Stomach smooth muscle (tissue), 2 donors: ENCODE results near the gene OPA3.

Source experiments
- H3K27ac ChIP-seq: one replicate; pipeline ENCODE4 v1.7.0; 2013; ENCODE audit warnings: mild to moderate bottlenecking, low read length, inconsistent platforms
- H3K27me3 ChIP-seq, 2 donors: one replicate each; pipeline ENCODE4 v1.7.0; 2013; ENCODE audit warnings: low read length in 2 of 2; ENCODE audit not compliant: insufficient read depth in 2 of 2, control insufficient read depth in 1 of 2
- H3K36me3 ChIP-seq, 2 donors: one replicate each; pipeline ENCODE4 v1.7.0; 2013; ENCODE audit warnings: low read length in 2 of 2; ENCODE audit not compliant: control insufficient read depth in 2 of 2, insufficient read depth in 2 of 2
- H3K4me1 ChIP-seq: one replicate; pipeline ENCODE4 v1.7.0; 2013; ENCODE audit warnings: low read length; ENCODE audit not compliant: control insufficient read depth, insufficient read depth
- H3K4me3 ChIP-seq, 2 donors: one replicate each; pipeline ENCODE4 v1.7.0; 2013; ENCODE audit warnings: low read length in 2 of 2
- H3K9ac ChIP-seq, 2 donors: one replicate each; pipeline ENCODE4 v1.7.0; 2013; ENCODE audit warnings: low read length in 2 of 2, mild to moderate bottlenecking in 1 of 2
- H3K9me3 ChIP-seq, 2 donors: one replicate each; pipeline ENCODE4 v1.7.0; 2013; ENCODE audit warnings: low read length in 2 of 2; ENCODE audit not compliant: control insufficient read depth in 2 of 2
- donor health status: healthy.
- donor health status: Pancreatic carcinoma.

Gene OPA3

GRCh38 chr19:45564131-45564780, 20.3 kb downstream of the OPA3 start:
- Histone ChIP-seq H3K27me3 (no peaks in the 10 kb centered on the region), H3K36me3 (no peaks in the 10 kb centered on the region), H3K9ac (no peak overlapping the region), H3K4me3 (no peak overlapping the region), H3K27ac (no peak overlapping the region), H3K9me3 (no peaks in the 10 kb centered on the region), H3K4me1 (no peaks in the 10 kb centered on the region)

GRCh38 chr19:45560686-45561085, 23.9 kb downstream of the OPA3 start:
- H3K36me3 ChIP-seq: no peaks in the 10 kb centered on the region
- H3K9ac ChIP-seq: no peak overlapping the region
- no peak overlapping the region for H3K27ac ChIP-seq
- H3K9me3 ChIP-seq: no peaks in the 10 kb centered on the region
- H3K4me1 ChIP-seq: no peaks in the 10 kb centered on the region
- no peaks in the 10 kb centered on the region for H3K27me3 ChIP-seq
- no peak overlapping the region for H3K4me3 ChIP-seq

GRCh38 chr19:45560038-45560437, 24.6 kb downstream of the OPA3 start:
- no peak overlapping the region for H3K27ac ChIP-seq
- H3K9ac ChIP-seq: no peak overlapping the region
- H3K9me3 ChIP-seq: no peaks in the 10 kb centered on the region
- no peaks in the 10 kb centered on the region for H3K27me3 ChIP-seq
- no peaks in the 10 kb centered on the region for H3K36me3 ChIP-seq
- H3K4me1 ChIP-seq: no peaks in the 10 kb centered on the region
- no peak overlapping the region for H3K4me3 ChIP-seq

- H3K36me3 ChIP-seq: no peaks in the 10 kb centered on the region
- no peaks in the 10 kb centered on the region for H3K9me3 ChIP-seq
- H3K4me1 ChIP-seq: no peaks in the 10 kb centered on the region
- H3K9ac ChIP-seq: peak overlapping the region in 1 of 2 donors; percentile 20
- H3K4me3 ChIP-seq: no peak overlapping the region
- no peak overlapping the region for H3K27ac ChIP-seq
- no peaks in the 10 kb centered on the region for H3K27me3 ChIP-seq
These were observed 26.2 kb downstream of the OPA3 start for GRCh38 chr19:45558399-45558878.

DNA sequence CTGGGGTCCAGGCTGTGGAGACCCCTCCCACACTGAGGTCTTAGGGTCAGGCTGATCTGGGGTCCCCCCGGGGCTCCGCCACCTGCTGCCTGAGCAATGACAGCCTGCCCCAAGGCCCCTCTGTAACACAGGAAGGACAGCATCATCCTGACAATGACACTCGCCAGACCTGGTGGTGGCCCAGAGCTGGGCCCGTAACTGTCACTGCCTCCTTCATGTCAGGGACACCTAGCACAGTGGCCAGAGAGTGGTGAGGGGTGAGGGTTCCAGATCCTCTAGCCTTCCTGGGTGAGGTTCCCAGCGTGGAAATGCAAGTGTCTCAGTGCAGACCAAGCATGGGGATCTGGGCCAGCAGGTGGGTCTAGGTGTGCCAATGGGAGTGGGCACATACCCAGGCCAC, 27.8 kb downstream of the OPA3 start:
- no peak overlapping the region for H3K4me3 ChIP-seq
- no peaks in the 10 kb centered on the region for H3K27me3 ChIP-seq
- peaks cover 0 to 5% of the 10 kb centered on the region in 2 donors for H3K36me3 ChIP-seq
- no peaks in the 10 kb centered on the region for H3K9me3 ChIP-seq
- H3K27ac ChIP-seq: no peak overlapping the region
- H3K9ac ChIP-seq: no peak overlapping the region
- no peaks in the 10 kb centered on the region for H3K4me1 ChIP-seq

DNA sequence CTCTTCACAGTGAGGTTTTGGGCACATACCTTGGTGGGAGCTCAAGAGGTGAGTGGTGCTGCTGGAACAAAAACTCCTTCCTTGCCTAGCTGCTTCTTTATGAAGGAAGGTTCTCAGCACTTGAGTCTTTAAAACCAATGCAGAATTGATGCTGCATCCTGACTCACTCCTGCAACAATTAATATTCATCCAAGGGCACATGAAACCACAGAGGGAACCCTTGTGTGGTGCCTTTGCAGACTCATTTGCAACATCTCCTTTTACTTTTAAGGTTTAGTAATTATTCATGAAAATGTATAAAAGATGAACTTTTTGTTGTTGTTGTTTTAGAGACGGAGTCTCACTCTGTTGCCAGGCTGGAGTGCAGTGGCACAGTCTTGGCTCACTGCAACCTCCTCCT, 30.1 kb downstream of the OPA3 start:
- H3K27me3 ChIP-seq: no peaks in the 10 kb centered on the region
- no peak overlapping the region for H3K27ac ChIP-seq
- peaks cover 0 to 5% of the 10 kb centered on the region in 2 donors for H3K36me3 ChIP-seq
- H3K4me1 ChIP-seq: no peaks in the 10 kb centered on the region
- H3K9me3 ChIP-seq: no peaks in the 10 kb centered on the region
- H3K4me3 ChIP-seq: no peak overlapping the region
- no peak overlapping the region for H3K9ac ChIP-seq

DNA sequence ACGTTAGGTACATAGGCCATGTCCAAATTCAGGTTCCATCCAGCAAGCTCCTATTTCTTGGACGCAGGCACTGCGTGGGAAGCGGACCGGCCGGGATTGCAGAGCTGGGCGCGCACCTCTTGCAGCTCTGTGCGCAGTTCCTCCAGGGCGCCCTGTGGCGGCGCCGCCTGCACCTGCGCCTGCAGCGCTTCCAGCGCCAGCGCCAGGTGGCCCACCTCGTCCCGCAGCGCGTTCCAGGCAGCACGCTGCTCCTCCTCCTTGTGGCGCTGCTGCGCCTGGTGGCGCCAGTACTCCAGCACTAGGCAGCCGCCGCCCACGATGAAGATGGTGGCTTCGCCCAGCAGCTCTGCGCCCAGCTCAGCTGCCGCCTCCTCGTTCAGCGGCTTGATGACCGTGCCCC, 31.1 kb downstream of the OPA3 start:
- no peak overlapping the region for H3K9ac ChIP-seq
- no peak overlapping the region for H3K27ac ChIP-seq
- H3K9me3 ChIP-seq: no peaks in the 10 kb centered on the region
- H3K27me3 ChIP-seq: no peaks in the 10 kb centered on the region
- H3K36me3 ChIP-seq: peaks cover 0 to 5% of the 10 kb centered on the region in 2 donors
- H3K4me1 ChIP-seq: no peaks in the 10 kb centered on the region
- no peak overlapping the region for H3K4me3 ChIP-seq

DNA sequence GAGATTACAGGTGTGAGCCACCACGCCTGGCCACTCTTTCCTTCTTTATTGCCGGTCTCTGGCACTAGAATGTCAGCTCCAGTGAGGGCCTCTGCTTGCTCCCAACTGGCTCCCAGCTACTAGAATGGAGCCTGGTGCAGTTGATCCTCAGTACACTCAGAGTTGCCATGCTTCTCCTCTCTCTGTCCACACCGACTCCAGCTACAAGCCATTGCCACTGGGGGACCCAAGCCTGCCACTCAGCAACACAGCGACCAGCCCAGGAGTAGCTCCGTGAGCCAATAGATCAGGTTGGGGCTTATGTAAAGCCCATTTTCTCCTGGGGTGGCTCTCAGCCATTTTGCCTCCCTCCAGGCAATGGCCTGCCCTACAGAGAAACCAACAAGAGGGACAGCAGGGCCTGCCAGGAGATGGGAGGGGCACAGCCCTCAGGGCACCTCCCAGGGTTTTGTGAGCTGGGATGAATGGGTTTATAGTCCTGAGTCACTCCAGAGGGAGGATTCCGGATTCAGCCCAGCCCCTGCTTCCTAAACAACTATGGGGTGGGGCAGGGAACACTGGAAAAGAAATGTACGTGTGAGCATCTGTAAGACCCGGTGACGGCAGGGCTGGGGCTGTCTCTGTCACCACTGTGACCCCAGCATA, 36.5 kb downstream of the OPA3 start:
- no peak overlapping the region for H3K4me3 ChIP-seq
- H3K4me1 ChIP-seq: no peaks in the 10 kb centered on the region
- H3K36me3 ChIP-seq: peaks cover 0 to 3% of the 10 kb centered on the region in 2 donors
- H3K27me3 ChIP-seq: no peaks in the 10 kb centered on the region
- H3K9me3 ChIP-seq: no peaks in the 10 kb centered on the region
- H3K9ac ChIP-seq: no peak overlapping the region
- H3K27ac ChIP-seq: no peak overlapping the region

- Histone ChIP-seq H3K27me3 (no peaks in the 10 kb centered on the region), H3K4me1 (no peaks in the 10 kb centered on the region), H3K9me3 (no peaks in the 10 kb centered on the region), H3K9ac (no peak overlapping the region), H3K36me3 (no peaks in the 10 kb centered on the region), H3K27ac (no peak overlapping the region), H3K4me3 (no peak overlapping the region)
These were observed 37.3 kb downstream of the OPA3 start for GRCh38 chr19:45547211-45547770.

DNA sequence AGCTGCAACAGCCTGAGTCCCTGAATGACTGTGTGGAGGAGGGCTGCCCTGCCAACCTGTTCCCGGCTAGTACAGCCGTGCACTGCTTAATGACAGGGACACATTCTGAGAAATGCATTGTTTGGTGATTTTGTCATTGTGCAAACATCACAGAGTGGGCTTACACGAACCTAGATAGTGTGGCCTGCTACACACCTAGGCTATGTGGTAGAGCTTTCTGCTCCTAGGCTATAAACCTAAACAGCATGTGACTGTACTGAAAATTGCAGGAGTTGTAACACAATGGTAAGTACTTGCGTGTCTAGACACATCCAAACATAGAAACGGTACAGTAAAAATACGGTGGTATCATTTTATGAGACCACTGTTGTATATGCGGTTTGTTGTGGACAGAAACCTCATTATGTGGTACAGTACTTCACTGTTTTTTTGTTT, 42.4 kb downstream of the OPA3 start:
- H3K27me3 ChIP-seq: no peaks in the 10 kb centered on the region
- H3K36me3 ChIP-seq: no peaks in the 10 kb centered on the region
- H3K4me1 ChIP-seq: no peaks in the 10 kb centered on the region
- no peak overlapping the region for H3K9ac ChIP-seq
- no peaks in the 10 kb centered on the region for H3K9me3 ChIP-seq
- no peak overlapping the region for H3K27ac ChIP-seq
- no peak overlapping the region for H3K4me3 ChIP-seq

DNA sequence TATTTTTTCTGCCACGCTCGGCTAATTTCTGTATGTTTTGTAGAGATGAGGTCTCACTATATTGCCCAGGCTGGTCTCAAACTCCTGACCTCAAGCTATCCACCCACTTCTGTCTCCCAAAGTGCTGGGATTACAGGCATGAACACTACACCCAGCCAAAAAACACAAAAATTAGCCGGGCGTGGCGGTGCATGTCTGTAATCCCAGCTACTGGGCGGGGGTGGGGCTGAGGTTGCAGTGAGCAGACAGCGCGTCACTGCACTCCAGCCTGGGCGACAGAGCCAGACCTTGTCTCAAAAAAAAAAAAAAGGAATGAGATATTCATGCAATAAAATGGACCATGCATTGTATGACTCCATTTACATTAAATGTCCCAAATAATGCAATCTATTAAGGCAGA, 45.1 kb downstream of the OPA3 start:
- Histone ChIP-seq H3K9me3 (no peaks in the 10 kb centered on the region), H3K27ac (no peak overlapping the region), H3K27me3 (no peaks in the 10 kb centered on the region), H3K4me1 (no peaks in the 10 kb centered on the region), H3K9ac (no peak overlapping the region), H3K36me3 (no peaks in the 10 kb centered on the region), H3K4me3 (no peak overlapping the region)
